ENCODE measurements around the gene TLL2. TPM values are rescaled to one million over a fixed set of nuclear protein-coding genes. Genes with fewer than 3 reads are reported as not detected.

The TLL2 gene
- total RNA-seq, 1 donor from 2014 or later = 6.5 TPM

- DNase-seq = peak; percentile 14
Observed at GRCh38 chr10:96507044-96507443, 6.7 kb downstream of the TLL2 start.

- DNase-seq = no peak
Observed at GRCh38 chr10:96505150-96506136, 8.3 kb downstream of the TLL2 start.

- DNase-seq = no peak
Observed at GRCh38 chr10:96502561-96503282, 11.0 kb downstream of the TLL2 start.

- DNase-seq = no peak
Observed at GRCh38 chr10:96501985-96502384, 11.7 kb downstream of the TLL2 start.

GRCh38 chr10:96500519-96500918, 13.2 kb downstream of the TLL2 start:
- DNase-seq = no peak

GRCh38 chr10:96500050-96500449, 13.7 kb downstream of the TLL2 start:
- DNase-seq = no peak

GRCh38 chr10:96497391-96497790, 16.3 kb downstream of the TLL2 start:
- DNase-seq = no peak

- DNase-seq = peak; percentile 53
Observed at GRCh38 chr10:96496281-96496925, 17.3 kb downstream of the TLL2 start.

GRCh38 chr10:96495544-96495943, 18.2 kb downstream of the TLL2 start:
- no peak for DNase-seq

GRCh38 chr10:96494694-96495093, 19.0 kb downstream of the TLL2 start:
- DNase-seq = no peak

GRCh38 chr10:96493871-96494525, 19.7 kb downstream of the TLL2 start:
- no peak for DNase-seq

GRCh38 chr10:96493254-96493653, 20.5 kb downstream of the TLL2 start:
- DNase-seq = no peak

GRCh38 chr10:96491303-96491702, 22.4 kb downstream of the TLL2 start:
- DNase-seq = no peak

- no peak for DNase-seq
Observed at GRCh38 chr10:96488161-96488935, 25.4 kb downstream of the TLL2 start.

- no peak for DNase-seq
Observed at GRCh38 chr10:96482815-96483588, 30.7 kb downstream of the TLL2 start.

- DNase-seq = no peak
Observed at GRCh38 chr10:96478355-96478754, 35.4 kb downstream of the TLL2 start.

GRCh38 chr10:96473866-96474265, 39.9 kb downstream of the TLL2 start:
- DNase-seq = no peak

- peak; percentile 38 for DNase-seq
Observed at GRCh38 chr10:96470116-96470743, 43.5 kb downstream of the TLL2 start.

GRCh38 chr10:96468845-96469244, 44.9 kb downstream of the TLL2 start:
- DNase-seq = no peak

GRCh38 chr10:96465599-96465998, 48.1 kb downstream of the TLL2 start:
- DNase-seq = no peak

Data from tongue (tissue), 2 donors.